ENCODE data around the gene NRBP1.

NRBP1 gene

DNA sequence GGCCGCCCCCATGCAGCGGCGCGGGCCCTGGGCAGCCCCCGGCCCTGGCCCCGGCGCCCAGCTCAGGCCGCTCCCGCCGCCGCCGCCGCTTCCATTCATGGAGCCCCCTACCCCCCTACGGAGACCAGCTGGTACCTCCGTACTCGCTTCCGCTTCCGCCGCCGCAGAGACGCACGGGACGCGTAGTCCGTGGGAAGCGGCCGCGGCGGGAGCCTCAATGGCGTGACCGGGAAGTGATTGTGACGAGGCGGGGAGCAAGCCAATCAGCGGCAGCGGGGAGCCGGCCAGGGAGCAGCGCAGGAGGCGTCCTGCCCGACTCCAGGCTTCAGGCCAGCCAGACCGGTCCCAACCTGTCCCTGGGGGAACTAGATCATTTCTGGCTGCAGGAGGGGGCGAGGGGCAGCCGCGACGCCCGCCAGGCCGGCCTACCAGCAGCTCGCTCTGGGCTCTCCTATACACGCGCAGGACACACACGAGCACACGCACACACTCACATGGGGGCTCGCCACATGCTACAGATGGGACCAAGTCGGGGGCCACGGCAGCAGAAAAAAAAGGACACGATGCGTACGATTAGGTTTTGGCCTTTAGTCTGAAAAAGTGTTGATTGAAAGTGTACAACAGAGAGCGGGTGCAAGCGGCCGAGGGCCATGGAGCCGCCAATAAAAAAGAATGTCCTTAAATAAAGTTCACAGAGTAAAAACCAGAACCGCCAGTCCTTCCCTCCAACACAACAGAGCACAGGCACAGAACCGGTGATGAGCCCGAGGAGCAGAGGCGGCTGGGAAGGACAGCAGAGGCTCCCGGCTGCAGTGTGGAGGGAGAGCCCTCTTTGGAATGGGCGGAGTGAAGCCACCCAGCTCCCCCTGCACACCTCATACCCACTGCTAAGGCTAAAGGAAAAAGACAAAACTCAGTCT is 47.5 kb upstream of the NRBP1 start, which contains the start of gene ZNF513 (continued):
- peak; percentile 88 for TF ChIP-seq GLIS1 (tag by site-specific recombination; IDR thresholded peaks at IDR 0.05)
- TF ChIP-seq, protein P1, sequence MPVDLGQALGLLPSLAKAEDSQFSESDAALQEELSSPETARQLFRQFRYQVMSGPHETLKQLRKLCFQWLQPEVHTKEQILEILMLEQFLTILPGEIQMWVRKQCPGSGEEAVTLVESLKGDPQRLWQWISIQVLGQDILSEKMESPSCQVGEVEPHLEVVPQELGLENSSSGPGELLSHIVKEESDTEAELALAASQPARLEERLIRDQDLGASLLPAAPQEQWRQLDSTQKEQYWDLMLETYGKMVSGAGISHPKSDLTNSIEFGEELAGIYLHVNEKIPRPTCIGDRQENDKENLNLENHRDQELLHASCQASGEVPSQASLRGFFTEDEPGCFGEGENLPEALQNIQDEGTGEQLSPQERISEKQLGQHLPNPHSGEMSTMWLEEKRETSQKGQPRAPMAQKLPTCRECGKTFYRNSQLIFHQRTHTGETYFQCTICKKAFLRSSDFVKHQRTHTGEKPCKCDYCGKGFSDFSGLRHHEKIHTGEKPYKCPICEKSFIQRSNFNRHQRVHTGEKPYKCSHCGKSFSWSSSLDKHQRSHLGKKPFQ (tag by site-specific recombination; IDR thresholded peaks at IDR 0.05) = no peak
- no peak for TF ChIP-seq ZNF146 (tag by site-specific recombination; IDR thresholded peaks at IDR 0.05)
- TF ChIP-seq ZNF10 (tag by site-specific recombination; IDR thresholded peaks at IDR 0.05) = no peak
- TF ChIP-seq ZNF324 (tag by site-specific recombination; IDR thresholded peaks at IDR 0.05) = no peak
- TF ChIP-seq ZNF830 (tag by site-specific recombination; IDR thresholded peaks at IDR 0.05; ENCODE audit: low read depth) = no peak
- peak; percentile 80 for TF ChIP-seq ZNF76 (tag by site-specific recombination; IDR thresholded peaks at IDR 0.05; ENCODE audit: borderline replicate concordance, low read depth)
- no peak for TF ChIP-seq ZNF132 (tag by site-specific recombination; IDR thresholded peaks at IDR 0.05; ENCODE audit: borderline replicate concordance)
- TF ChIP-seq ZNF335 (tag by site-specific recombination; conservative IDR thresholded peaks at IDR 0.05) = peak; percentile 62
- TF ChIP-seq, protein P2, sequence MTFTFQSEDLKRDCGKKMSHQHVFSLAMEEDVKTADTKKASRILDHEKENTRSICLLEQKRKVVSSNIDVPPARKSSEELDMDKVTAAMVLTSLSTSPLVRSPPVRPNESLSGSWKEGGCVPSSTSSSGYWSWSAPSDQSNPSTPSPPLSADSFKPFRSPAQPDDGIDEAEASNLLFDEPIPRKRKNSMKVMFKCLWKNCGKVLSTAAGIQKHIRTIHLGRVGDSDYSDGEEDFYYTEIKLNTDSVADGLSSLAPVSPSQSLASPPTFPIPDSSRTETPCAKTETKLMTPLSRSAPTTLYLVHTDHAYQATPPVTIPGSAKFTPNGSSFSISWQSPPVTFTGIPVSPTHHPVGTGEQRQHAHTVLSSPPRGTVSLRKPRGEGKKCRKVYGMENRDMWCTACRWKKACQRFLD (tag by site-specific recombination; IDR thresholded peaks at IDR 0.05) = no peak
- TF ChIP-seq, protein P3, sequence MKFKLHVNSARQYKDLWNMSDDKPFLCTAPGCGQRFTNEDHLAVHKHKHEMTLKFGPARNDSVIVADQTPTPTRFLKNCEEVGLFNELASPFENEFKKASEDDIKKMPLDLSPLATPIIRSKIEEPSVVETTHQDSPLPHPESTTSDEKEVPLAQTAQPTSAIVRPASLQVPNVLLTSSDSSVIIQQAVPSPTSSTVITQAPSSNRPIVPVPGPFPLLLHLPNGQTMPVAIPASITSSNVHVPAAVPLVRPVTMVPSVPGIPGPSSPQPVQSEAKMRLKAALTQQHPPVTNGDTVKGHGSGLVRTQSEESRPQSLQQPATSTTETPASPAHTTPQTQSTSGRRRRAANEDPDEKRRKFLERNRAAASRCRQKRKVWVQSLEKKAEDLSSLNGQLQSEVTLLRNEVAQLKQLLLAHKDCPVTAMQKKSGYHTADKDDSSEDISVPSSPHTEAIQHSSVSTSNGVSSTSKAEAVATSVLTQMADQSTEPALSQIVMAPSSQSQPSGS (tag by site-specific recombination; IDR thresholded peaks at IDR 0.05; ENCODE audit: low read depth) = no peak
- no peak for TF ChIP-seq ZNF777 (tag by site-specific recombination; IDR thresholded peaks at IDR 0.05; ENCODE audit: borderline replicate concordance)
- TF ChIP-seq ZBTB17 (tag by site-specific recombination; IDR thresholded peaks at IDR 0.05) = peak; percentile 97
- TF ChIP-seq REPIN1 (tag by site-specific recombination; IDR thresholded peaks at IDR 0.05; ENCODE audit: low read depth) = no peak
- TF ChIP-seq, protein P4, sequence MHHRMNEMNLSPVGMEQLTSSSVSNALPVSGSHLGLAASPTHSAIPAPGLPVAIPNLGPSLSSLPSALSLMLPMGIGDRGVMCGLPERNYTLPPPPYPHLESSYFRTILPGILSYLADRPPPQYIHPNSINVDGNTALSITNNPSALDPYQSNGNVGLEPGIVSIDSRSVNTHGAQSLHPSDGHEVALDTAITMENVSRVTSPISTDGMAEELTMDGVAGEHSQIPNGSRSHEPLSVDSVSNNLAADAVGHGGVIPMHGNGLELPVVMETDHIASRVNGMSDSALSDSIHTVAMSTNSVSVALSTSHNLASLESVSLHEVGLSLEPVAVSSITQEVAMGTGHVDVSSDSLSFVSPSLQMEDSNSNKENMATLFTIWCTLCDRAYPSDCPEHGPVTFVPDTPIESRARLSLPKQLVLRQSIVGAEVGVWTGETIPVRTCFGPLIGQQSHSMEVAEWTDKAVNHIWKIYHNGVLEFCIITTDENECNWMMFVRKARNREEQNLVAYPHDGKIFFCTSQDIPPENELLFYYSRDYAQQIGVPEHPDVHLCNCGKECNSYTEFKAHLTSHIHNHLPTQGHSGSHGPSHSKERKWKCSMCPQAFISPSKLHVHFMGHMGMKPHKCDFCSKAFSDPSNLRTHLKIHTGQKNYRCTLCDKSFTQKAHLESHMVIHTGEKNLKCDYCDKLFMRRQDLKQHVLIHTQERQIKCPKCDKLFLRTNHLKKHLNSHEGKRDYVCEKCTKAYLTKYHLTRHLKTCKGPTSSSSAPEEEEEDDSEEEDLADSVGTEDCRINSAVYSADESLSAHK (tag by site-specific recombination; IDR thresholded peaks at IDR 0.05) = no peak
- TF ChIP-seq, protein P5, sequence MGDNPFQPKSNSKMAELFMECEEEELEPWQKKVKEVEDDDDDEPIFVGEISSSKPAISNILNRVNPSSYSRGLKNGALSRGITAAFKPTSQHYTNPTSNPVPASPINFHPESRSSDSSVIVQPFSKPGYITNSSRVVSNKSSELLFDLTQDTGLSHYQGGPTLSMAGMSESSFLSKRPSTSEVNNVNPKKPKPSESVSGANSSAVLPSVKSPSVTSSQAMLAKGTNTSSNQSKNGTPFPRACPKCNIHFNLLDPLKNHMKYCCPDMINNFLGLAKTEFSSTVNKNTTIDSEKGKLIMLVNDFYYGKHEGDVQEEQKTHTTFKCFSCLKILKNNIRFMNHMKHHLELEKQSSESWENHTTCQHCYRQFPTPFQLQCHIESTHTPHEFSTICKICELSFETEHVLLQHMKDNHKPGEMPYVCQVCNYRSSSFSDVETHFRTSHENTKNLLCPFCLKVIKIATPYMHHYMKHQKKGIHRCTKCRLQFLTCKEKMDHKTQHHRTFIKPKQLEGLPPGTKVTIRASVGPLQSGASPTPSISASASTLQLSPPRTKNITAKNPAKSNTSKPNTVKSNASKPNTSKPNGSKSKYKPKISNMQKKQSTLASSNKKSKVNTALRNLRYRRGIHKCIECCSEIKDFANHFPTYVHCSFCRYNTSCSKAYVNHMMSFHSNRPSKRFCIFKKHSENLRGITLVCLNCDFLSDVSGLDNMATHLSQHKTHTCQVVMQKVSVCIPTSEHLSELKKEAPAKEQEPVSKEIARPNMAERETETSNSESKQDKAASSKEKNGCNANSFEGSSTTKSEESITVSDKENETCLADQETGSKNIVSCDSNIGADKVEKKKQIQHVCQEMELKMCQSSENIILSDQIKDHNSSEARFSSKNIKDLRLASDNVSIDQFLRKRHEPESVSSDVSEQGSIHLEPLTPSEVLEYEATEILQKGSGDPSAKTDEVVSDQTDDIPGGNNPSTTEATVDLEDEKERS (tag by site-specific recombination; IDR thresholded peaks at IDR 0.05) = no peak
- no peak for TF ChIP-seq ZNF169 (tag by site-specific recombination; IDR thresholded peaks at IDR 0.05)
- no peak for TF ChIP-seq ZNF530 (tag by site-specific recombination; IDR thresholded peaks at IDR 0.05; ENCODE audit: low read depth)
- peak; percentile 19 for TF ChIP-seq ZBTB20 (tag by site-specific recombination; IDR thresholded peaks at IDR 0.05)
- TF ChIP-seq, protein P6, sequence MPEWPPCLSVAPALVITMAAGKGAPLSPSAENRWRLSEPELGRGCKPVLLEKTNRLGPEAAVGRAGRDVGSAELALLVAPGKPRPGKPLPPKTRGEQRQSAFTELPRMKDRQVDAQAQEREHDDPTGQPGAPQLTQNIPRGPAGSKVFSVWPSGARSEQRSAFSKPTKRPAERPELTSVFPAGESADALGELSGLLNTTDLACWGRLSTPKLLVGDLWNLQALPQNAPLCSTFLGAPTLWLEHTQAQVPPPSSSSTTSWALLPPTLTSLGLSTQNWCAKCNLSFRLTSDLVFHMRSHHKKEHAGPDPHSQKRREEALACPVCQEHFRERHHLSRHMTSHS (tag by site-specific recombination; IDR thresholded peaks at IDR 0.05) = no peak
- peak; percentile 92 for TF ChIP-seq ZBTB48 (tag by site-specific recombination; IDR thresholded peaks at IDR 0.05)
- no peak for TF ChIP-seq ZNF707 (tag by site-specific recombination; IDR thresholded peaks at IDR 0.05)
- peak; percentile 10; the same call in 1 of the 2 replicates for TF ChIP-seq ZBTB21 (tag by site-specific recombination; IDR thresholded peaks at IDR 0.05)
- TF ChIP-seq WT1 (tag by site-specific recombination; IDR thresholded peaks at IDR 0.05) = peak; percentile 53
- 0 out of 2 replicates have a peak, but pooled peaks have one; percentile 44 for TF ChIP-seq ZFP37 (tag by site-specific recombination; IDR thresholded peaks at IDR 0.05)
- peak; percentile 84 for TF ChIP-seq ZNF501 (tag by site-specific recombination; IDR thresholded peaks at IDR 0.05)
- TF ChIP-seq ZXDB (tag by site-specific recombination; IDR thresholded peaks at IDR 0.05) = peak; percentile 69; the same call in 1 of the 2 replicates
- peak; percentile 64 for TF ChIP-seq ZNF629 (tag by site-specific recombination; IDR thresholded peaks at IDR 0.05)

Data from HEK293 (cell line).